GM21381 (cell line): ENCODE measurements around the gene DDX47.
"Not testable (repeated sequence)": the region's sequence is repeated elsewhere in the genome, so short reads cannot be mapped to it uniquely, and the experiment has no call there.

Source experiments
- ATAC-seq: cut with Tn5 transposase; IDR thresholded peaks from one replicate; pipeline ENCODE4 v1.9.1; 2021; ENCODE audit warnings: mild to moderate bottlenecking, moderate library complexity; ENCODE audit not compliant: unreplicated experiment

Gene DDX47

DNA sequence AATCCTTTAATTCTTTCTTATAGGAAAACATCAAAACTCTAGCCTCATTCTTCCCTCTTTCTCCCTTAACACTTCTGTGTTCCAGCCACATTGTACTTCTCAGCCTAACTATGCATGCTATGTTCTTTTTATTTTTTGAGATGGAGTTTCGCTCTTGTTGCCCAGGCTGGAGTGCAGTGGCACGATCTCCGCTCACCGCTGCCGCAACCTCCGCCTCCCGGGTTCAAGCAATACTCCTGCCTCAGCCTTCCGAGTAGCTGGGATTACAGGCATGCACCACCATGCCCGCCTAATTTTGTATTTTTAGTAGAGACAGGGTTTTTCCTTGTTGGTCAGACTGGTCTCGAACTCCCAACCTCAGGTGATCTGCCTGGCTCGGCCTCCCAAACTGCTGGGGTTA is 7.2 kb downstream of the DDX47 start:
- ATAC-seq = not testable (repeated sequence)

DNA sequence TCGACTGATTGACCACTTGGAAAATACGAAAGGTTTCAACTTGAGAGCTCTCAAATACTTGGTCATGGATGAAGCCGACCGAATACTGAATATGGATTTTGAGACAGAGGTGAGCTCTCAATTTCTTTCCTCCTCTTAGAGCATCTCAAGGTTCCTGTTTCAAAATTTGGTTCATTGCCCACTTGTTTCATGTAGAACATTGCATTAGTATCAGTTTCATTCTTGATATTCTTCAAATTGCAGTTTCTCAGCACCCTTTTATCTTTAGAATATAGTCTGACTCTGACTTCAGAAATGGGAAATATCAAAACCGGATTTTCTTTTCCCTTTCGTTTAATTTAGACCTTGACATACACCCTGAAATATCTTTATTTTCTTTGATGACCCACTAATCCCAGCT is 8.8 kb downstream of the DDX47 start:
- ATAC-seq = peak; percentile 59

DNA sequence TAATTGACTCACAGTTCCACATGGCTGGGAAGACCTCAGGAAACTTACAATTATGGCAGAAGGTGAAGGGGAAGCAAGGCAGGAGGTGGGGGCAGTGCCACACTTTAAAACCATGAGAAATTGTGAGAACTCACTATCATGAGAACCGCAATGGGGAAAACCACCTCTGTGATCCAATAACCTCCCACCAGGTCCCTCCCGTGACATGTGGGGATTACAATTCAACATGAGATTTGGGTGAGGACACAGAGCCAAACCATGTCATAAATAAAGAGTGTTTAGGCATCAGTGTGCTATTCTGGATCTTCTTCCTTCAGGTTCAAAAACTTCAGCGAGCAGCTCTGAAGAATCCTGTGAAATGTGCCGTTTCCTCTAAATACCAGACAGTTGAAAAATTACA is 9.7 kb downstream of the DDX47 start:
- ATAC-seq = no peak

DNA sequence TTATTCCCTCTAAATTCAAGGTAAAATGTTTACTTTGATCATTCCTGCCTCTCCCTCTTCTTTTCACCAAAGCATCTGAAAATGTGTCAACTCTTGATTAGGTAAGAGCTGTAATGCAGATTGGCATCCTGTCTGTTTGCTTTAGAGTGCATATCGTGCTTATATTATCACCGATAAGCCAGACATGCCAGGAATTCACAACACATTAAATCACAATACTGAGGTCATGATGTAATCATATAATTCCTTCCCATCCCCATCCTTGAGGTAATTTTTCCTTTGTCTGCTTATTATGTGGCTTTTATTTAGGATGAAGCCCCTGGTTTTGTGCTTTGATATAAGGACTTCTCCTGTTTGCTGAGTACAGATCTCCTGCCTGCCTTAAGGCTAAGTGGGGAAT is 10.2 kb downstream of the DDX47 start:
- ATAC-seq = no peak

DNA sequence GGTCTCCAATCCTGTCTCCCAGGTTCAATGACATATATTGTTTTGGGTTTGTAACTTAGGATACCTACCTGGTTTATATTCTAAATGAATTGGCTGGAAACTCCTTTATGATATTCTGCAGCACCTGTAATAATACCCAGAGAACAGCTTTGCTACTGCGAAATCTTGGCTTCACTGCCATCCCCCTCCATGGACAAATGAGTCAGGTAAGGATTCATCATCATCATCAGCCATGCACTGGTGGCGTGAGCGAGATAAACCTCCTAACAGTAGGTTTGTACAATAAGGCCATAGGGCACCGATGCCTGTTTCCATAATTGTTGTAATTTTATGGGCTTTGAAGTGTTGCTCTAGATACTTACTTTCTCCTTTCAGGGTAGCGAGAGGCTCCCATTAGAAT is 10.7 kb downstream of the DDX47 start:
- no peak for ATAC-seq

DNA sequence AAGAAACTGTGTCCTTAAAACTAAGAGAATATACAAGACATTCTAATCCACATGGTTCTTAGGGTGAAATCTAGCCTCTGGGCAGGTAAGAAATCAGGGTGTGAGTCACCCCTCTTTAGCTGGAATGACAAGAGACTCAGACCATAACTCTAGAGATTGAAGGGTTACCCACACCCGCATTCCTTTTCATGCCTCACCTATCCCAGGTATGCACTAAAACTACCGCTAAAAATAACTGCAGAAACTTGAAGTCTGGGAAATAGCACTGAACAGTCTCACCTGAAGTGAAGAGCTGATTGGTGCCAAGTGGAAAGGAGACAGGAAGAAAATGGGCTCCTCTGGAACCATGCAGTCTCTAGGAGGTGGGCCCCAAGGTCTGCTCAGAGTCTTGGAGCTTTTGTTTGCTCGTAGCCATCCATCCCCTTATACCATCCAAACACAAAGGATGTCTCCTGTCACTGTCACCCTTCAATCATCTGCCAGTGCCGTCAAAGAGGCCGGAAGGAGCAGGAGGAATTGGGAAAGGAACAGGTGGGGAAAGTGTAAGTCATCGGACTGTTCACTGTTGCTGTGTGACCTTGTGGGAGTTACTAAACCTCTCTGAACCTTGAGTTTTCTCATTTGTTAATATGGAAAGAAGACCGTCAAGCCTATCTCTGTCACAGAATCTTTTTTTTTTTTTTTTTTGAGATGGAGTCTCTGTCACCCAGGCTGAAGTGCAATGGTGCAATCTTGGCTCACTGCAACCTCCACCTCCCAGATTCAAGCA is 22.4 kb downstream of the DDX47 start:
- ATAC-seq = no peak

DNA sequence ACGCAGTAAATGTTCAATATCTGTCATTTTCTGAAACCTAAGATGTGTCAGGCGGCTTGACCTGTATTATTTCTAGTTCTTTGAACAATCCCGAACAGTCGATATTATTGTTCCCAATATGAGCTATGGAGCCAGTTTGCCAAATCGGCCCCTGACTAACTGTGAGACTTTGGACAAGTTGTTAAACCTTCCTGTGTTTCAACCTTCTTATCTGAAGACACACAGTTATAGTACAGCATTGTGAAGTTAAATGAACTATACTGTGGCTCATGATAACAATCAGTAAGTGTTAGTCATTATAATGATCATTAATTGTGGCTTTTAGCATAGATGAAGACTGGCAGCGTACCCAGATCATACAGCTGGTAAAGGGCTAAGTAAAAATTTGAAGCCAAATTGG is 23.4 kb downstream of the DDX47 start:
- ATAC-seq = no peak

DNA sequence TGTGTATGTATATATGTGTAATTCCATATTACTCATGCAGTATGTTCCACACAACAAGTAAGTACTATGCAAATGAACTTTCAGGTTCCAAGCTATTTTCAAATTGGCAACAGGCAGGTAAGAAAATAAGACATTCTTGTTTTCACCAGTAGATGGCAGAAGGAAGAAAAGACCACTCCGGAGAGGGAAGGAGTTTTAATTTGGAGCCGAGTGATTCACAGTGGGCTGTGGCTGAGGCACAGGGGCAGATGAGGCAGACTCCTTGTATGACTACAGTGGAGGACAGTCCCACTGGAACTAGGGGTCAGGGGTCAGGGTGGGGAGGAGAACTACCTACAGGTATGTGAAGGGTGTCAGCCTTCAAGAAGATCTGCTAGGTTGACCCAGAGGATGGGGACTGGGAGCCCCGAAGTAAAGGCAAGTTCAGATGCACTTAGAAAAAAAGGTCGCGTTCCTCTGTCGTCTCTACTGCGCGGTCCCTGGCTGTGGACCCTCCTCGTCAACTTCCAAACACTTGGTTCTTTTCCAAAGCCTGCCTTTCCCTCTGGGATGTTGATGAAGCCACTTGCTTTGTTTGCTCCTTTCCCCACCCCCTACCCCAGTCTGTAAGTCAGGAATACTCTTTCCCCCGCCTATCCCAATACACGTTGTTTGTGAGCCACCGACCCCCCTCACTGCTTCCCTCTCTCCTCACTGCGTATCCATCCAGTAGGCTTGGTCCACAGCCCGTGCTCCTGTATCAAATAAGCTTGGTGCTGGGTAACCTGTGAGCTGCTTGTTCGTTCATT is 24.1 kb downstream of the DDX47 start:
- peak; percentile 57 for ATAC-seq

DNA sequence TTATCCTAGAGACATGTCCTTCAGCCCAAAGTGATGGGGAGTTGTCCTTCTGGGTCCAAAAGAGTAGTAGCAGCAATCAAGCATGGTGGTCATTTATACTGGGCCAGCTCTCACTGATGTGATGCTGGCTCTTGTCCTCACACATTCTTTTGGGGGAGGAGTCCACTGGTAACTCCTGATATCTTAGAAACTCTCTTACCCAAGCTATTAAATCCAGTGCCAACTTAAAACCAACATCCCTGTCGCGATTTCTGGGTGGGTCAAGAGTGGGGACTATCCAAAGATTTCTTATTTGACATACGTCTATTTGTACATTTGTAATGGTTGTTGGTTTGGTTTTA is 24.6 kb downstream of the DDX47 start:
- no peak for ATAC-seq

DNA sequence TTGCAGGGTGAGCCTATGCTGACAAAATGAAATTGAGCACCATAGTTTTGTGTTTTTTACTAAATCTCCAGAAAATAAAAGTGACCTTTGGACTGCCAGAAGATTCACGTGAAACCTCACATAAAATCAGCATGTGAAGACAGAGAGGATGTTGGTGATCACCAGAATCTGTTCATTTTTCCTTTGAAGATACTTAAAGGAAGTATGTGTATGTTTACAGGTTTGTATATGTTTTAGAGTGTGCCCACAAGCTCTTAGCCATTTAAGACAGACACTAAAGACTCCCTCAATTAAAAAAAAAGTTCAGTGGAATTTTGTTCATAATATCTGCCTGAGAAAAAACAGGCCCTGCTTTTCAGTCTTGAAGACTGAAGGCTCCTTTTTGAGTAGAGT is 25.9 kb downstream of the DDX47 start:
- no peak for ATAC-seq

DNA sequence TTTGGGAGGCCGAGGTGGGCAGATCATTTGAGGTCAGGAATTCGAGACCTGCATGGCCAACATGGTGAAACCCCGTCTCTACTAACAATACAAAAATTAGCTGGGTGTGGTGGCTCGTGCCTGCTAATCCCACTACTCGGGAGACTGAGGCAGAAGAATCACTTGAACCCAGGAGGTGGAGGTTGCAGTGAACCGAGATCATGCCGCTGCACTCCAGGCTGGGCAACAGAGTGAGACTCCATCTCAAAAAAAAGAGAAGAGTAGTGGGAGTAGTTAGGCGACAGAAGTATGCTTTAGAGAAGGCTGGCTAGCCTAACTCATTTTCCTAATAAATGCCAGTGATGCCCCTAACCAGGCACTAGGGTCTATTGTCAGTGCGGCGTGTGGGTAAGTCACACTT is 26.3 kb downstream of the DDX47 start:
- ATAC-seq = not testable (repeated sequence)

DNA sequence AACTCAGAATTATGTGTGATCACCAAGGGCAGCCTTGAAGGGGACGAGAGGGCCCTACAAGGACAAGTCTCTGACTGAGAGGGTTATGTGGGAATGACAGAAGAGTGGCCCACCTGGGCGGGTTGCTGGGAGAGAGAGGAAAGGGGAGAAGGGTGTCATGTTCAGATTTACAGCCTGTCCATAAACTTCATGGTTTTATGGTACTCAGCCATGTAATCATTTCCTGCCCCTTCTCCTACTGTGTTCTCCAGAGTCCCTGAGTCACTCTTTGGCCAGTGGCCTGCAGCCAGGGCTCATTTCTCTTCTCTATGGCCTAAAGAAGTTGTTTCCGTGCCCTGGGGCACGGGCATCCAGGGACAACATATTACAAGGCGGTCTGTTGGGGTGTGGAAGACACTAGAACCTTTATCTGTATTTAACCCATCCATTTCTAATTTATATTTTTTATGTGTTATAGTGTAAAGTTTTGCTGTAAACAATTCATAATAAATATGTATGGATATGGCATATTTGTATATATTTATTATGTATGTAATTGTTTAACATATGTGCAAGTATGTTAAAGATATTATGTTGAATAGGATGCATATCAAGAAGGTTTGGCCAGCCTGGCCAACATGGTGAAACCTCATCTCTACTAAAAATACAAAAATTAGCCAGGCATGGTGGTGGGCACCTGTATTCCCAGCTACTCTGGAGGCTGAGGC is 26.9 kb downstream of the DDX47 start:
- no peak for ATAC-seq

DNA sequence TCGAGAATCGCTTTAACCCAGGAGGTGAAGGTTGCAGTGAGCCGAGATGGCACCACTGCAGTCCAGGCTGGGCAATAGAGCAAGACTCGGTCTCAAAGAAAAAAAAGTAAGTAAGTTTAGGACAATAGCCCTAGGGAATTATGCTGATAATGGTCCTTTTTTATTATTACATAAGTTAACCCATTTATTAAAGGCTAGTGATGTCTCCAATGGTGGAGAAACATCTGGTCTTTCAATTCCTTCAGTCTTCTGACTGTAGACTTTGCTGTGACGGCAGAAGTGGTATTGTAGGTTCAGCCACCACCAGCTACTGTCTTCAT is 27.4 kb downstream of the DDX47 start:
- ATAC-seq = no peak

DNA sequence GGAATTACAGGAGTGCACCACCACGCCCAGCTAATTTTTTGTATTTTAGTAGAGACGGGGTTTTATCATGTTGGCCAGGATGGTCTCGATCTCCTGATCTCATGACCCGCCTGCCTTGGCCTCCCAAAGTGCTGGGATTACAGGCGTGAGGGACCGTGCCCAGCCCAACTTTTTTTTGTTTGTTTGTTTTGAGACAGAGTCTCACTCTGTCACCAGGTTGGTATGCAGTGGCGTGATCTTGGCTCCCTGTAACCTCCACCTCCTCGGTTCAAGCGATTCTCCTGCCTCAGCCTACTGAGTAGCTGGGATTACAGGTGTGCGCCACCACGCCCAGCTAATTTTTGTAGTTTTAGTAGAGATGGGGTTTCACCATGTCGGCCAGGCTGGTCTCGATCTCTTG is 28.3 kb downstream of the DDX47 start:
- not testable (repeated sequence) for ATAC-seq

DNA sequence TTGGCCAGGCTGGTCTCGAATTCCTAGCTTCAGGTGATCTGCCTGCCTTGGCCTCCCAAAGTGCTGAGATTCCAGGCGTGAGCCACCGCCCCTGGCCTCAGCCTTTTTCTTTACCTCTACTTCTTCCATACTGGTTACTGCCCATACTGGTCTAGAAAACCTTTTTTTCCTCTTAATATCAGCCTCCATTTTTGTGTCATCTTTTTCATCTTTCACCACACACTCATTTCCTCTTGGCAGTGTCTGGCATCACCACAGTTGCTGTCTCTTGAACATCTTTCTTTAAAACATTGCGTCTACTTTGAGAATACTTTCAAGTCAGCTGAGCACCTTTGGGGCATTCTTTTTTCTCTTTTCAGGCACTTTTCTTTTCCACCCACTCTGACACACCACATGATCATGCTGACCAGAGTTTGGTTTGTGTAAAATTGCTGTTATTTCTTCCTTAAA is 32.7 kb downstream of the DDX47 start:
- ATAC-seq = no peak

DNA sequence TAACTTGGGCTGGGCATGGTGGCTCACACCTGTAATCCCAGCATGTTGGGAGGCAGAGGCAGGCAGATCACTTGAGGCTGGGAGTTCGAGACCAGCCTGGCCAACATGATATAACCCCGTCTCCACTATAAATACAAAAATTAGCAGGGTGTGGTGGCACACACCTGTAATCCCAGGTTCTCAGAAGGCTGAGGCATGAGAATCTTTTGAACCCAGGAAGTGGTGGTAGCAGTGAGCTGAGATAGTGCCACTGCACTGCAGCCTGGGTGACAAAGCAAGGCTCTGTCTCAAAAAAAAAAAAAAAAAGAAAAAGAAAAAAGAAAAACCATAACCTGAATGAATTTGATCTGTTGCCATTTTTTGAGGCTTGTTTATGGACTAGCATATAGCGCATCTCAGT is 33.6 kb downstream of the DDX47 start:
- ATAC-seq = not testable (repeated sequence)

DNA sequence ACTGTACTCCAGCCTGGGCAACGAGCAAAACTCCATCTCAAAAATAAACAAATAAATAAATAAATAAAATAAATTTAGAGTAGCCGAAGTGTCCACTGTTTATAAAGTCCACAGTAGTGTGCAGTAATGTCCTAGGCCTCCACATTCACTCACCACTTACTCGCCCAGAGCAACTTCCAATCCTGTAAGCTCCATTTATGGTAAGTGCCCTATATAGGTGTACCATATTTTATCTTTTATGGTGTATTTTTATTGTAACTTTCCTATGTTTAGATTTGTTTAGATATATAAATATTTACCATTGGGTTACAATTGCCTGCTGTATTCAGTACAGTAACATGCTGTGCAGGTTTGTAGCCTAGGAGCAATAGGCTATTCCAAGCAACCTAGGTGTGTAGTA is 40.3 kb downstream of the DDX47 start:
- ATAC-seq = no peak

DNA sequence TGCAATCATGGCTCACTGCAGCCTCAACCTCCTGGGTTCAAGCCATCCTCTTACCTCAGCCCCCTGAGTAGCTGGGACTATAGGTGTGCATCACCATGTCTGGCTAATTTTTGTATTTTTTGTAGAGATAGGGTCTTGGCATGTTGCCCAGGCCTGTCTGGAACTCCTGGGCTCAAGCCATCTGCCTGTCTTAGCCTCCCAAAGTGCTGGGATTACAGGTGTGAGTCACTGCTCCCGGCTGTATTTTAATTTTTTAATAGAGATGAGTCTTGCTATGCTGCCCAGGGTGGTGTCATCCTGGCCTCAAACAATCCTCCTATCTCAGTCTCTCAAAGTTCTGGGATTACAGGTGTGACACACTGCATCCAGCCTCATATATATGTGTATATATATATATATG is 46.5 kb downstream of the DDX47 start:
- ATAC-seq = no peak

DNA sequence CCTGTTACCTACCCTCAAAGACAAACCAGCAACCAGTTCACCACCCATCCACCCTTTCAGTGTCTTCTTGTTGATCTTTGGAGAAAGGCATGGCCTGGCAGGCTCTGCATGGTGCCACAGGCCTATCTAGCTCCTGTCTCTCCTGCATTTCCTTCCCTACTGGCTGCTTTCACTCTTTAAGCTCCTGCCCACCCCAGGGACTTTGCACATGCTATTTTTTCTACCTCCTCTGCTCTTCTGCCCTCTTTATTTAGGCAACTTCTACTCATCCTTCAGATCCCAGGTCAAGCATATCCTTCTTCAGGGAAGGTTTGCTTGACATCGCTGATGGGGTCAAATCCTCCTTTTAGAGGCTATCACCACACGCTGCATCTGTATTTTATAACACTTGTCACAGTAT is 51.1 kb downstream of the DDX47 start:
- no peak for ATAC-seq

DNA sequence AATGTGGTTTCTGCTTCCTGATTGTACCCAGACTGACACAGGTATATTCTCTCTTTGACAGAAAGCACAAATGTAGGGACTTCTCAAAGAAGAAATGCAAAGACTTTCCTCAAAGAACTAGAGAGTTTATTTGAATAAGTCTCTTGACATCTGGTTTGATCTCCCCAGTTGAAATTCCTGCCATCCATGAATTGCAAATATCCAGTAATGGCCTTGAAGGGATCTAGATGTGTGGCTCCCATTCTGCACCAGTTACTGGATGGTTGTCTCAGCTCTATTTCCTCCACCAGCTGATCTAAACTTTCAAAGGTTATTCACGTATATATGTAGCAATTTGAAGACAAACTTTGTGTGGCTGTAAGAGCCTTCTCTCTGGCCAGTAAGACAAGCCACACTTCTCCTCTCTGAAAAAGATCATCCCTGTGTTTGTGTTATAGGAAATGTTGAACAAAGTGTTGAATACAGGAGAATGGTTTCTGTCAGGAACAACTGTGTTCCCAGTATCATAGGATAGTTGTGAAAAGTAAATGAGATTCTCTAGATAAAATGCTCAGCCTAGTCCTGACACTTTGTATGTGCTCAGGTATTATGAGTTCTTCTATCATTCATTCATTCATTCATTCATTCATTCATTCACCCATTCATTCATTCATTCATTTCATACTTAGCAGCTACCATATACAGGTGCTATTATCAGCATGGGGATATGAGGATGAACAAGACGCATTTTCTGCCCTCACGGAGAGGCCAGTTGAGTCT is 55.5 kb downstream of the DDX47 start:
- ATAC-seq = no peak

DNA sequence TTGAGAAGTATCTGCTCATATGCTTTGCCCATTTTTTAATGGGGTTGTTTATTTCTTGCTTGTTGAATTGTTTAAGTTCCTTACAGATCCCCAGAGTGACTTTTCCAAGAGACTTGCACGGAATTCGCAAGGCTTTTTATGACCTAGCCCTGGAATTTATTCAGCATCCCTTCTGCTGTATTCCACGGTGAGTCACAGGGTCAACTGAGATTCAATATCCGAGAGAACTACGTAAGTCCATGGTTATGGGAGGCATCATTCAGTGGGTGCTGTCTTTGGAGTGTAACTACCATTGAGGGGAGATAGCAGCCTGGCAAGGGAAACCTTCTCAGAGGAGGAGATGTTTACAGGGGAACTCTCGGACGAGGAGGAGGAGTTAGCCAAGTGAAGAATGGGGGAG is 57.3 kb downstream of the DDX47 start:
- no peak for ATAC-seq
